Measurements from ENCODE around the gene GPC5.

The GPC5 gene

DNA sequence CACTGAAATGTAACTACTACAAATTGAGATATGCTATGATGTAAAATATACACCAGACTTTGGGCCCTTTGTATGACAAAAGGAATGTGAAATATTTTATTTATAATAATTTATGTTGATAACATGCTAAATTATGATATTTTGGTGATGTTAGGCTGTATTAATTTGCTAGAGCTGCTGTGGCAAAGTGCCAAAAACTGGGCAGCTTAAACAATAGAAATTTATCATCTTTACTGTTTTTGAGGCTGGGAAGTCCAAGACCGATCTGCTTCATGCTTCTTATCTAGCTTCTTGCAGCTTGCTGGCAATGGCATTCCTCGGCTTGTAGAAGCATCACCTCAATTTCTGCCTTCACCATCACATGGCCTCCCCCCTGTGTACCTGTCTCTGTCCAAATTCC is 245.0 kb downstream of the GPC5 start:
- TF ChIP-seq EZH2 (IDR thresholded peaks at IDR 0.05; ENCODE audit: borderline replicate concordance, low read length): no peak
- TF ChIP-seq, protein P1, sequence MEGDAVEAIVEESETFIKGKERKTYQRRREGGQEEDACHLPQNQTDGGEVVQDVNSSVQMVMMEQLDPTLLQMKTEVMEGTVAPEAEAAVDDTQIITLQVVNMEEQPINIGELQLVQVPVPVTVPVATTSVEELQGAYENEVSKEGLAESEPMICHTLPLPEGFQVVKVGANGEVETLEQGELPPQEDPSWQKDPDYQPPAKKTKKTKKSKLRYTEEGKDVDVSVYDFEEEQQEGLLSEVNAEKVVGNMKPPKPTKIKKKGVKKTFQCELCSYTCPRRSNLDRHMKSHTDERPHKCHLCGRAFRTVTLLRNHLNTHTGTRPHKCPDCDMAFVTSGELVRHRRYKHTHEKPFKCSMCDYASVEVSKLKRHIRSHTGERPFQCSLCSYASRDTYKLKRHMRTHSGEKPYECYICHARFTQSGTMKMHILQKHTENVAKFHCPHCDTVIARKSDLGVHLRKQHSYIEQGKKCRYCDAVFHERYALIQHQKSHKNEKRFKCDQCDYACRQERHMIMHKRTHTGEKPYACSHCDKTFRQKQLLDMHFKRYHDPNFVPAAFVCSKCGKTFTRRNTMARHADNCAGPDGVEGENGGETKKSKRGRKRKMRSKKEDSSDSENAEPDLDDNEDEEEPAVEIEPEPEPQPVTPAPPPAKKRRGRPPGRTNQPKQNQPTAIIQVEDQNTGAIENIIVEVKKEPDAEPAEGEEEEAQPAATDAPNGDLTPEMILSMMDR (IDR thresholded peaks at IDR 0.05; ENCODE audit: low read length): no peak
- no peaks in the 10 kb centered on the region for H3K27me3 ChIP-seq (ENCODE audit: insufficient read depth, low read length)

DNA sequence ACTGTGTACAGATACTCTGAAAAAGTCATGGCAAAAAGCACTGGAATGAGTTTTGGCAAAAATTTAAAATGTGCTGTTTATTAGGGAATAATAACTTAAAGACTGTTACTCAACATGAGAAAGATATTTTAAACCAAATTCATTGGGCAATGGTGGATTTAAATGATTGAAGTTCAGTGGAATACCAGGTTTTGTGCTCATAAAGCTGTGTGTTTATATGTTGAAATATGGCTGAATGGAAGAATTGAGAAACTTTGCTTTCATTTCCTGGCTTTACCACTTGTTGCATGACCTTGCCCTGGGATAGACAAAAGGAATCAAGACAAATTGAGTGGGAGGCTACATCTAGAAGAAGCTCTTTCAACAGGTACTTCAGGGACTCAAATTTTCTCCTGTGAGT is 246.4 kb downstream of the GPC5 start:
- Histone ChIP-seq H3K4me3 (ENCODE audit: low read depth, low read length, poor library complexity, severe bottlenecking) (no peak overlapping the region), H3K9me2 (ENCODE audit: low read depth, low read length) (no peaks in the 10 kb centered on the region), H3K27me3 (ENCODE audit: insufficient read depth, low read length) (no peaks in the 10 kb centered on the region), H3K36me3 (ENCODE audit: insufficient read depth, low read length) (no peaks in the 10 kb centered on the region), H3K79me2 (ENCODE audit: insufficient read depth, low read length) (no peaks in the 10 kb centered on the region), H3K4me2 (ENCODE audit: low read length) (no peak overlapping the region), H3K4me1 (ENCODE audit: insufficient read depth, low read length, severe bottlenecking) (no peaks in the 10 kb centered on the region), H3F3A (ENCODE audit: insufficient read depth, low read length) (no peaks in the 10 kb centered on the region), H3K9me3 (ENCODE audit: low read length) (no peaks in the 10 kb centered on the region), H3K9ac (ENCODE audit: low read length) (no peak overlapping the region), H4K20me1 (ENCODE audit: insufficient read depth, low read length) (no peaks in the 10 kb centered on the region), H3K27ac (ENCODE audit: low read depth, low read length, poor library complexity, severe bottlenecking) (no peak overlapping the region), H2AFZ (ENCODE audit: low read length) (no peak overlapping the region)
- TF ChIP-seq, protein P1 (IDR thresholded peaks at IDR 0.05; ENCODE audit: low read length): no peak
- no peak for TF ChIP-seq EZH2 (IDR thresholded peaks at IDR 0.05; ENCODE audit: borderline replicate concordance, low read length)

More for the DNA sequence above, 245.0 kb downstream of the GPC5 start:
- Histone ChIP-seq H3K36me3 (ENCODE audit: insufficient read depth, low read length) (no peaks in the 10 kb centered on the region), H3K9ac (ENCODE audit: low read length) (no peak overlapping the region), H3K4me2 (ENCODE audit: low read length) (no peak overlapping the region), H3K9me3 (ENCODE audit: low read length) (no peaks in the 10 kb centered on the region), H2AFZ (ENCODE audit: low read length) (no peak overlapping the region), H3K79me2 (ENCODE audit: insufficient read depth, low read length) (no peaks in the 10 kb centered on the region), H3K27ac (ENCODE audit: low read depth, low read length, poor library complexity, severe bottlenecking) (no peak overlapping the region), H3K4me1 (ENCODE audit: insufficient read depth, low read length, severe bottlenecking) (no peaks in the 10 kb centered on the region), H3K9me2 (ENCODE audit: low read depth, low read length) (no peaks in the 10 kb centered on the region), H3K4me3 (ENCODE audit: low read depth, low read length, poor library complexity, severe bottlenecking) (no peak overlapping the region), H3F3A (ENCODE audit: insufficient read depth, low read length) (no peaks in the 10 kb centered on the region), H4K20me1 (ENCODE audit: insufficient read depth, low read length) (no peaks in the 10 kb centered on the region)

DNA sequence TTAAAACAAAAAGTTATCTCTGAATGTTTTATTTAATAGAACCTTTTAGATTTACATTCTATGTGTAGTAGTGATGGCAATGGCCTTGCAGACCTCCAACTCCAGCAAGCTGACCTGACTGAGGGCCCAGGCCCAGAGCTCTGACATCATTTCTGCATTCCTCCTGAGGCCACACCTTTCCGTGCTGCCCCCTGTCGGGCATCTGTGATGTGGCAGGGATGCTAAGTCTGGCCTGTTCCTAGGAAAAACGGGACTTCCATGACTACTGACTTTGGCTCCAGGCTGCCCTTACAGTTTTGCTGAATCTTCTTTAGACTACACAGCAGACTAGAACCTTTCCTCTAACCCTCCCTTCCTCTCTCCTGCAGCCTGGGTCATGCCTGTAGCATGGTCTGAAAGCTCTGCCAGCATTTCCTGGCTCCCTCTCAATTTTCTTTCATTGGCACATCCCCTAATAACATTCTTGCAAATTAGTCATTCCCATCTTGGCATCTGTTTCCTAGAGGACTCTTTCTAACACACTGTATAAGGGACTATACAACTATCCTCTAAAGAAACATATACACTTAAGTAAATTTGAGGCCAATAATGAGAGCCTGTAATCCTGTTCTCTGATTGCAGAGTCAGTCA is 249.1 kb downstream of the GPC5 start:
- Histone ChIP-seq H3K36me3 (ENCODE audit: insufficient read depth, low read length) (no peaks in the 10 kb centered on the region), H3K9me2 (ENCODE audit: low read depth, low read length) (no peaks in the 10 kb centered on the region), H3K4me3 (ENCODE audit: low read depth, low read length, poor library complexity, severe bottlenecking) (no peak overlapping the region), H3K79me2 (ENCODE audit: insufficient read depth, low read length) (no peaks in the 10 kb centered on the region), H3K4me1 (ENCODE audit: insufficient read depth, low read length, severe bottlenecking) (no peaks in the 10 kb centered on the region), H4K20me1 (ENCODE audit: insufficient read depth, low read length) (no peaks in the 10 kb centered on the region; the same call in 1 of the 2 replicates), H3F3A (ENCODE audit: insufficient read depth, low read length) (no peaks in the 10 kb centered on the region), H3K27me3 (ENCODE audit: insufficient read depth, low read length) (no peaks in the 10 kb centered on the region), H3K27ac (ENCODE audit: low read depth, low read length, poor library complexity, severe bottlenecking) (no peak overlapping the region), H3K9me3 (ENCODE audit: low read length) (no peaks in the 10 kb centered on the region), H2AFZ (ENCODE audit: low read length) (no peak overlapping the region), H3K9ac (ENCODE audit: low read length) (no peak overlapping the region), H3K4me2 (ENCODE audit: low read length) (no peak overlapping the region)
- no peak for TF ChIP-seq EZH2 (IDR thresholded peaks at IDR 0.05; ENCODE audit: borderline replicate concordance, low read length)
- TF ChIP-seq, protein P1 (IDR thresholded peaks at IDR 0.05; ENCODE audit: low read length): peak; percentile 87

Measured in OCI-LY1 (cell line).